Activated CD4-positive, CD25-positive, alpha-beta regulatory T cell treated with anti-CD3 and anti-CD28 coated beads, Interleukin-2, amount 50 U/mL, for 16 hours (primary cell): ENCODE results near the gene CLCNKA.

Experiments
- DNase-seq: peaks from one replicate; pipeline ENCODE4 v3.0.0-alpha.2; 2020; ENCODE audit warnings: low read depth, low spot score

Gene CLCNKA

DNA sequence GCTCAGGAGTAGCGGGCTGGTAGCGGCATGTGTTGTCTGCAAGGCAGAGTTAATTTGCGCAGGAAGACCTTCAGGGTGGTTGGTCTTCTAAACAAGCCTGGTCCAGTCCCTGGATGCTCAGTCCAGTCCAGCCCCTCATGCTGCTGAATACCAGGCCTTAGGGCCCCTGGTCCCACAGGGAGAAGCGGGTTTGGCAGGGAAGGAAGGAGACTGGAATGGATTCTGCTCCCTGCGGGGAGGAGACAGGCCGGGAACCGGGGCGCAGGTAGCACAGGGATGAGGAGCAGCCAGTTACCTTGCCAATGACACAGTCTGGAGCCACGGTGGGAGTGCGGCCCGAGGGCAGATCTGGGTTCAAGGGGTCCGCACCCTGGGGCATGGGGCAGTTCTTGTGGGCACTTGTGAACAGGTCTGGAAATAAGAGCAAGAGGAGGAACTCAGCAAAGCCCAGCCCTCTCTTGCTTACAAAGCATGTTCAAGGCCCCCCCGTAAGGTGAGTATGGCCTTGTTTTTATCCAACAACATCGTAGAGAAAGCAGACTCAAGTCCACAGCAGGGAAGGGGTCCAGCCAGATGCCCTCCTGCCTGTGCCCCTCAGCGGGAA lies 41.5 kb downstream of the CLCNKA start:
- no peak for DNase-seq

- no peak for DNase-seq
Observed at GRCh38 chr1:16063921-16064320, 42.1 kb downstream of the CLCNKA start.

GRCh38 chr1:16064536-16065268 lies 42.9 kb downstream of the CLCNKA start:
- no peak for DNase-seq

DNA sequence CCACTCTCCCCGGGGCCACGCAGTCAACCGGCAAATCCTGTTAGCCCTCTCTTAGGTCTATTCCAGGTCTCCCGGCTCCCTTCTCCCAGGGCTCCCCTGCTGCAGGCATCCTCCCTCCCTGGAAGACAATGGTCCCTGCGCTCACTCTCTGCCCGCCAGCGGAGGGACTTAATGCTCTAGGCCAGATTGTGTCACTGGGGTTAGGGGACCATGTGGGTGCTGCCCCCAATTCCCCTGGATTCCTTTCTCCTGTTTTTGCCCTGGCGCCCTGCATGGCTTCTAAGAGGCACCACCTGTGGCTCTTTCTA lies 43.4 kb downstream of the CLCNKA start:
- no peak for DNase-seq

DNA sequence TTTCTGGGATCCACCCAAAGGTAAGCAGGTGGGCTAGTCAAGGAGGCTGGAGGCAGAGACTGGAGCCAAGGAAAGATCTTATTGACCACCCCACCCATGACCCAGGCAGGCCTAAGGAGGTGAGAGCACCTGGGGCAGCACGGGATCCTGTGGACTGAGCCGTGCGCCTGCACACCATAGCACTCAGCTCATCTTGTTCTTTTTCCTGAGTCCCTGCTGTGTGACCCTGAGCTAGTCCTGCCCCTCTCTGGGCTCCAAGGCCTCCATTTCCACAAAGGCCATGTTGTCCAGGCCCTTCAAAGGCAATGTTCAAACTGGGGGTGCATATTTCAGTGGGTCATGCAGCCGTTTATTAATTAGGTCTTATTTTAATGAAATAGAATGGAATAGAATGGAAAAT lies 44.4 kb downstream of the CLCNKA start:
- DNase-seq = no peak

GRCh38 chr1:16067127-16067768 lies 45.4 kb downstream of the CLCNKA start:
- no peak for DNase-seq

GRCh38 chr1:16067933-16068332 lies 46.1 kb downstream of the CLCNKA start:
- DNase-seq = no peak

DNA sequence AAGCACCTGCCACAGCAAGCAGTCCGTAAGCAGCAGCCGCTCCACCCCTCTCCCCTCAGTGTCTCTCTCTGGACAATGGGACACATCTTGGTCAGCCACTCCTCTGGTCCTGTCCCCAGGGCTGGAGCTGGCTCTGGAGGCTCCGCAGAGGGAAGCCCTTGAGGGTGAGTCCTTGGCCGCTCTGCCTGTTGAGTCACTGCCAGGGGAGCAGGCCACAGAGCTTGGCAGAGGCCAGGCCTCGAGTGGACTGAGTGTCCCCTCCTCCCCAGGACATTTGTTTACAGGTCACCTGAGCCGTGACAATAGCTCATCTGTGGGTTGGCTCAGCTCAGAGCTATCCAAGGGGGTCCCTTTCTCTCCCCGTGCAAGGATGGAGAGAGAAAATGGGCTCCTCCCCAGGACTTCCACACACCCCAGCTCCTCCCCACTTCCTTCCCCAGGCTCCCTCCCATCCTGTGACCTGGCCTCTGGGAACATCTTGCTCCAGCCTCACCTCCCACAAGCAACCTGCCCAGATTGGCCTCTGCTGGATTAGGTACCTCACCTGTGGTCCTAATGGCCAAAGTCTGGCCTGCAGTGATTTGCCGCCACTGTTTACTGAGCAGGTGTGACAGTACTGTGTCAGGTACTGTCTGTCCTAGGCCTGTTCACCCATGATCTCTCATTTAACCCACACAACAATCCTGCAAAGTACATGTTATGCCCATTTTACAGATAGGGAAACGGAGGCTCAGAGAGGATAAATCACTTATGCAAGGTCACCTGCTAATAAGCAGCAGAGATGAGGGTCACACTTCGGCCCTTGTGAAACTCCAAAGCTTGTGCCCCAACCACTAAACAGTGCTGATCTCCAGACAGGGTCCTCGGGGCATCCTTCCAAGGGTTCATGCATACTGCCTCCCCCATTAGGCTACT lies 46.8 kb downstream of the CLCNKA start:
- DNase-seq = no peak

DNA sequence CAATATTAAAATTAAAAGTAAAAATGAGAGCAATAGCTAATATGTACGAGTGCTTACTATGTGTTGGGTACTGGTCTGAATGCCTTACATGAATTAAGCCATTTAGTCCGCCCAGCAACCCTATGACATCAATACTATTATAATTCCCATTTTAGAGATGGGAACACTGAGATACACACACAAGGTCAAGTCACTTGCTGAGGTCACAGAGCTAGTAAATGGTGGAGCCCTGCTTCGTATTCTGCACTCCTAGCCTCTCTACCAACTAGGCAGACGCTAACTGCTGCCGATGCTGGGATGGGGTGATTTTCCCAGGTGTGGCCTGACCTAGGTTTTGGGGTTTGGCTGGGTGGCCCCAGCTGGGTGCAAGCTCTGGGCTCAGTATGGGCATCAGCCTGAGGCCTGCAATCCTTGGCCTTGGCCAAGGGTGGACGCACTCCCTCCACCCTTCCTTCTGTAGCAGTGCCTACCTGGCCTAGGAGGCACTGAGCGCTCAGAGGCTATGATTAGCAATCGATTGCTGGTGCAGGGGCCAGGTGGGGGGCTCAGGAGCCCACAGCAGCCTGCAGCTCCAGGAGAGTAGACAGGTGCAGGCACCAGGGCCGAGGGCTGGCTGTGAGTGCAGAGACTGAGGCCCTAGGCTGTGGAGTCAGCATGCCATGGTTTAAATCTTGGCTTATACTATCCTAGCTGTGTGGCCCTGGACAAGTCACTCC lies 49.0 kb downstream of the CLCNKA start:
- no peak for DNase-seq

DNA sequence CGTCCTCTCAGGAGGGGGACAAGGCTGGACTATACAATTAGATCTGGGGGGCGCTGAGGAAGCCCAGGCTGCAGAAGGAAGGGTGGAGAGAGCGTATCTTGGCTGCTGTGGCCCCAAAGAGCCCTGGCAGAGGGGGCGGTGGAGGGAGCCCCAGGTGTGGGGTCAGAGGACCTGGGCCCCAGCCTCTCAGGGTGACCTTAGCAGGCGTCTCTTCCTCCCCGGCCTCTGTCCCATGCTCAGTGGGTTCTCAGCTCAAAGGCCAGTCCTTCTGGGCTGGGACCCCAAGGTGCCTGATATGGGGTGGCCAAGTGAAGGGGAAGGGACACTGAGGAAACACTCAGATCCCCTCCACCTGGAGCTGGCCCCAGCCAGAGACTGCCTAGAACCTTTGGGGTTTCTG lies 49.8 kb downstream of the CLCNKA start:
- DNase-seq = no peak

- DNase-seq = no peak
Observed at GRCh38 chr1:16072095-16072494, 50.3 kb downstream of the CLCNKA start.

DNA sequence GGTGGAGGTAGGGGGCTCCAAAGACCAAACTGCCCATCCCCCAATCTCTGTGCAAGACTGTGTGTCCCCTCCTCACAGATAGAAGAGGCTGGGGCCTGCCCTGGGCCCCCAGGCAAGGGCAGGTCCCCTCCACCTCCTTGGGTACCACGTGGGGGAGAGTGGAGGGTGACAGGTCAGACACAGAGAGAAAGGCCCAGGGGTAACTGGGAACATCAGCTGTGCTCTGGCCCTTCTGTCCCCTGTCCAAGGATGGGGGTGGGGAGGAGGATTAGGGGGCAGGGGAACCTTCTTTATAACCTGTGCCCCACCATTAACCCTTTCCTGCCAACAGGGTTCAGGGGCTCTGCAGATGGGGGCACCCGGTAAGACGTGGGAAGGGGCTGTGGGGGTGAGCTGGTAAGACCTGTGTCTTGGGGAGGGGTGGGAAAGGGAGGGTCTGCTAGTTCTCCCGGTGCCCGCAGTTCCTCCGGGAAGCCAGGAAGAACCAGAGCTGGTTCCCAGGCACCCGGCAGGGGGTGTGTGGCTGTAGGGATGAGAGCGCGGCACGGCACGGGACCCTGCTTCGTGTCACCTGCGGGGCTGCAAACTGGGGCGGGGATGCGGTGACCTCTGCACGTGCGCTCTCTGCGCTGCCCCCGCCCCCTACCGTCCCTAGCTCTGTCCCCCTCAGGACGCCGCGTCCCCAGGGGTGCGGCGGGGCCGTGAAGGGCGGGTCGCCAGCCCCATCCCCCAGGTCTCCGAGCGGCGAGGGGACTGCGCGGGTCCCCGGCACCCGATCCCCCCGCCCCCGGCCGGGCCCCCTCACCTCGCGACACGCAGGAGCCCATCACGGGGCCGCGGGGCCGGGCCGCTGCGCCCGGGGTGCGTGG lies 51.0 kb downstream of the CLCNKA start:
- no peak for DNase-seq

DNA sequence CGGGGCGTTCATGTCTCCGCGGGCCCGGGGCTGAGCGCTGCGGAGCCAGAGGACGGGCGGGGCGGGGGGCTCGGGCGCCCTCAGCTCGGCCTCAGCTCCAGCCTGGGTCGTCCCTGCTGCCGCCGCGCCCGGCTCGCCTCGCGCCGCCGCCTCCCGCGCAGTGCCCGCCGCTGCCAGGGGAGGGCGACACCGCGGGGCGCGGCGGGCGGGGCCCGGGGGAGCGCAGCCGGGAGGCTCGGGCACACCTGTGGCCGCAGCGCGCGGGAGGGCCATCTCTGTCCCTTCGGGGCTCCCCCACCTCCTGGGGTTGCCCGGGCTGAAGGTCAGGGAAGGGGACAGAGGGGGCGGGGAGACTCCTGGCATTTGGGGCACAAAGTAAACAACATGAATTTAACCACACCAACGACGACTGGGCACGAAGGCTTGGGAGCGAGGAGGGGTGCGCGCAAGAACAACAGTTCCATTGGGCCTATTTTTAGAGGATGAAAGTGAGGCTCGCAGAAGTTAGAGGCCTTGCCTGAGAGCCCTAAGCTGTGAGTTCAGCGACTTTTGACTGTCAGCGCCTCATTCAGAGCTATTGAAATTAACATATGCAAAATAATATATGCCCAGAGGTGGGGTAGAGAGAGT lies 51.8 kb downstream of the CLCNKA start, which contains the start of gene FAM131C:
FAM131C (minus strand) TSS at position 162 of the 630 bp plus-strand sequence. CDS start 209 bp downstream, outside the sequence.
- no peak for DNase-seq

DNA sequence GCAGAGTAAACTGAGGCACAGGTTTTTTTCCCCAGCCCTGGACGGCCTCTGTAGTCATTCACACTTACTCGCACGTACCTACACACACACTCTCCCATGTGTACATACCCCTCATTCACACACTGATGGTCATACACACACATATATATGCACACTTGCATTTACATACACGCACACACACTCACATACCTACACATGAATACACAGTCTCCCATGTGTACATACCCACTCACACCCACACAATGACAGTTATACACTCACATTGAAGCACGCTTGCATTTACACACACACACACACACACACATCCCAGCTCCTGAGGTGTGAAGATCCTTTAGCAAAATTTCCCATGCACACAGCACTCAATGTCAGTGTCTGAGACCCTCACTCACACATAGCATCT lies 52.4 kb downstream of the CLCNKA start:
- DNase-seq = no peak

GRCh38 chr1:16075337-16076030 lies 53.6 kb downstream of the CLCNKA start:
- DNase-seq = no peak

DNA sequence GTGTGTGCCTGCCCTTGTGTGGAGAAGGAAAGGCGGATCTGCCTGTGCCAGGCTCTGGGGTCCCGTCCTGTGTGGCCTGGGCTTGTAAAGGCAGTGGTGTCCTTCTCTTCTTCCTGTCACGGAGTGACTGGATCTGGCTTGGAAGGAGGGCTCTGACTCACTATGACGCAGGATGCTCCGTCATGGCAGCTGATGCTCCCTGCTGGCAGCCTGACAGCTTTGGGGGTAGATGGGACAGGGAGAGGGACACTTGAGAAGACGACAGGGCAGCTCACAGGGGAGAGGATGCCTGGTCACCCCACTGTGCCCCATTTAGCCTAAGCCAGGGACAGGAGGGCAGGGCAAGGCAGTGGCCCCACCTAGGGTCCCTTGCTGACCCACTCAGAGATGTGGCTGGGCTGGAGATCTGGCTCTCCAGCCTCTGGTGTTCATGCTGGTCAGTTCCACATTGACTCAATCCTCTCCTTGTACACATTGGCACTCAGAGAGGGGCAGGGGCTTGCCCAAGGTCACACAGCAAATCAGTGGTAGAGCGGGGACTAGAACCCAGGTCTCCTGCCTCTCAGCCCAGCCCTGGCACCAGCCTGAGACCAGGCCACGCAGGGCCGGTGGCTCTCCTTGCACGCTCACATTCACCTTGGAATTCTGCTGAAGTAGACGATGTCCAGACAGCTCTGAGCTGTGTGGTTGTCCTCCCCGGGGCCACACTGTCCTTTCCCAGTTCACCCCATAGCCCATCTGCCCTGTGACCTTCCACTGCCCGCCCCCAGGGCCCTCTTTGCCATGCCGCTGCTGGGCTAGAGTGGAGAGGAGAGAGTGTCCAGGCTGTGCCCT lies 54.4 kb downstream of the CLCNKA start:
- DNase-seq = no peak

- no peak for DNase-seq
Observed at GRCh38 chr1:16076865-16077238, 55.0 kb downstream of the CLCNKA start.
